NCI-H2107 treated with DMSO at 0.1 percent for 48 hours (cell line): ENCODE data around the gene SPARC.
"Not testable (repeated sequence)": the region's sequence is repeated elsewhere in the genome, so short reads cannot be mapped to it uniquely, and the experiment has no call there.

Source experiments
- DNase-seq: peaks from one replicate; lab custom pipeline; 2025; ENCODE audit not compliant: unreplicated experiment; lab: John Stamatoyannopoulos, UW

Gene SPARC

GRCh38 chr5:151700820-151701219 is 14.1 kb upstream of the SPARC start:
- no peak for DNase-seq

DNA sequence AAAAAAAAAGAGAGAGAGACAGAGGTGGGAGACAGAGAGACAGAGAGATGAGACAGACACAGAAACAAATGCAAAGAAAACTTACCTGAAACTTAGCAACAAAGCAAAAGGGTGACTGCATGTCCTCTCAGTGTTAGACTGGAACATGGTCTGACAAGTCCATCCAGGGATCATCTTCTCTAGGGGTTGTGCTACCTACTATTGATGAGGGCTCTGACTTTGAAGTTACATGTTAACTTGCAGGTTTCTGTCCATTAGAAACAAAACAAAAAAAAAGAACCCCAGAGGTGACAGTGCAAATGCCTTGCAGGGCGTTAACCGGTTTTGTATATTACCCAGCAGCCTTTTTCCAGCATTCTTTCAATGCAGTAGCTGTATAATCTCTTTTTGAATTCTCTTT is 13.6 kb upstream of the SPARC start:
- no peak for DNase-seq

DNA sequence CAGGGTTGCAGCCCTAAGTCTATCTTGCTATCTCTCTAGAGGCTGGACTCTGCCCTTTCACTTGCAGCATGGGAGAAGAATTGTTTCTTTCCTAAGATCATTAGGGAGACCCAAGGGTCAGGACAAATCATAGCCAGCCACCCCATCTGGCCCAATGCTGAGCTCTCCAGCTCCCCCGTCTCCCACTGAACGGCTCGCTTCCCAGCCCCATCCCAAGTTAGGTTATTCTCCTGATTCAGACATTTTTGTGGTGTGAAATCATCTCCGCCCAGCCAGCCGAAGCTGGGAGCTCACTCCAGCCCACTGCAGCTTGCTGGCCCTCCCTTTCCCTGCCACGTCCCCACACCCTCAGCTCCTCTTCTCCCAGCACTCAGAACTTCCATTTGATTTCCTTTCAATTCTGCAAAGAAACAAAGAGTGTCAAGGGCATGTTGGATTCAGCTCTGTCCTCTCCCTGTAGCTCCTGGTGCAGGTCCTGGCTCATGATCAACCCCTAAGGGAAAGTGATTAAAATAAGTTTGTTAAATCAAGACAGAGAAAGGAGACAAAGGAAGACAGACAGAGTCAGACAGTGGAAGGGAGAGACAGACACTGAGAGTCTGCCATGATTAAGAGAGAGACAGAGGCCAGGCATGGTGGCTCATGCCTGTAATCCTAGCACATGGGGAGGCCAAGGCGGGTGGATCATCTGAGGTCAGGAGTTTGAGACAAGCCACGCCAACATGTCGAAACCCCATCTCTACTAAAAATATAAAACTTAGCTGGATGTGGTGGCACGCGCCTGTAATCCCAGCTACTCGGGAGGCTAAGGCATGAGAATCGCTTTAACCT is 12.6 kb upstream of the SPARC start:
- no peak for DNase-seq

DNA sequence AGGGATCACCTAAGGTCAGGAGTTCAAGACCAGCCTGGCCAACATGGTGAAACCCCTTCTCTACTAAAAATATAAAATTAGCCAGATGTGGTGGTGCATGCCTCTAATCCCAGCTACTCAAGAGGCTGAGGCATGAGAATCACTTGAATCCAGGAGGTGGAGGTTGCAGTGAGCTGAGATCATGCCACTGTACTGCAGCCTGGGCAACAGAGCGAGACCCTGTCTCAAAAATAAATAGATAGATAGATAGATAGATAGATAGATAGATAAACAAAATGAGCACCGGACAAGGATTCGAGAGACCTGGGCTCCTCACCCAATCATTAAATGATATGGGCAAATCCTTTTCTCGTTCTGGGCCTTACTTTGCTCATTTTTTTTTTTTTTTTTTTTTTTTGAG is 11.4 kb upstream of the SPARC start:
- DNase-seq, result not testable (repeated sequence)

DNA sequence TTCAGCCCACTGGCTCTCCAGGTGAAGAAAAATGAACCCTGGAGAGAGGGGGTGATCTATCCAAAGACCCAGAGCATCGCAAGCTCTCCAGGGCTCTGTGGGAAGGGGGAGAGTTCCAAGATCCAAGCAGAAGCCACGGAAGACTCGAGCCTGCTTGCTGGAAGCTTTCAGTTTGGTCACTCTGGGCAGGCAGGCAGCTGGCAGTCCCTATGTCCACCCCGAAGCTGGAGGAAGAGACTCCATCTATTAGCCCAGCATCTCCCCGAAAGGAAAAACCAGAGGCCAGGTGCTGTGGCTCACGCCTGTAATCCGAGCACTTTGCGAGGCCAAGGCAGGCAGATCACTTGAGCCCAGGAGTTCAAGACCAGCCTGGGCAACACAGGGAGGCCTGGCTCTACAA is 10.7 kb upstream of the SPARC start:
- DNase-seq, result no peak

DNA sequence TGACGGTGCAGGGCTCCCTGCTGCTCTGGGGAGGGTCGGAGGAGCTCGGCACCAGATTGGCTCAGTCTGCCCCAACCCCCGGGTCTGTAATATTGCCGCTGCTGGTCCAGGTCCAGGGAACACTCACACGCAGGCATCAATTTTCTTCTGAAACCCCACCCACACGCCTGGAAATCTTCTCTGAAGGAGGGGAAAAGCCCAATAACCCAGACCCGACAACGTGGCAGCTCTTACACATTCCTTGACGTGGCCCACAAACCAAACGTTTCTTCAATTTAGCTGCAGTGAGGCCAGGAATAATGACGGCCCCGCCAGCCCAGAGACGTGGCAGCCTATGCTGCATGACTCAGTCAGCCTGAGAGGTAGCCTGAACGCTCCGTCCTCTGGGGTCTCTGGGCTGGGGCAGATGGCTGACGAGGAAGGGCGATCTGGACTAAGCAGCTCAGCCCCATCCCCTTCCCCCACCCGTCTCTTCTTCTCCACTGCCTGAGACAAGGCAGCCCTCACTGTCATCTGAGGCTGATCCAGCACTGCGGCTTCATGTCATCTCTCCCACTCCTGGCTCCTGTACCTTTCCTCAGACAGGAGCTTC is 9.9 kb upstream of the SPARC start:
- no peak for DNase-seq

DNA sequence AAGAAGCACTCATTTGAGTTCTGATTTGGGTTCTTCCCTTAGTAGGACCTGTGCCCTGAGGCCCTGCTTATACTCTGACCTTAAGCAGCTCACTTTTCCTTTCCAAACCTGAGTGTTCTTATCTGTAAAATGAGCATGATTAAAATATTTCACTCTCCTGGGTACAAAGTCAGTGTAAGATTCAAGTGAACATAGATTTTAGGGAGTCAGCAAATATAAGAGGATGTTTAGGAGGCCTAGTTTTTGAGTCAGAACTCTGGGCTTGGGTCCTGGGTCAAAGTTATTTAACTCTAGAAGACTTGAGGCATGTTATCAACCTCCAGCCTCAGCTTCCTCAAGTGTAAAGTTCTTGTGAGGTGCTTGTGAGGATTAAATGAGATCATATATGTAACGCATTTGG is 8.7 kb upstream of the SPARC start:
- DNase-seq, result no peak

- DNase-seq, result no peak
Observed at GRCh38 chr5:151694035-151694485, 7.3 kb upstream of the SPARC start.

- no peak for DNase-seq
Observed at GRCh38 chr5:151692312-151692711, 5.6 kb upstream of the SPARC start.

DNA sequence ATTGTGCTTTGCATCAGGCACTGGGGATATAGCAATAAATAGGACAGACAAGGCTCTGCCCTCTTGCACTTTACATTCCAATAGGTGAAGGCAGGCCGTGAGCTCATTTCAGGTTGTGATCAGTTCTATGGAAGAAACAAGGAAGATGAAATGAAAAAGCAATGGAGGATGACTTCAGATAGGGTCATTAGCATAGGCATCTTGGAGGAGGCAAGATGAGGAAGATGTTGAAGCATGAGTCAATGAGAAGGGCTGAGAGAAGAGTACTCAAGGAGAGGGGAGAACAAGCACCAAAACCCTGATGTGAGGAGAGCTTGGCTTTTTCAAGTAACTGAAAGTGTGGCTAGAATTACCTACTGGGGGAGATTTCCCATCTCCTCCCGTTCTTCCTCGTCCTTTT is 5.0 kb upstream of the SPARC start:
- DNase-seq, result no peak

DNA sequence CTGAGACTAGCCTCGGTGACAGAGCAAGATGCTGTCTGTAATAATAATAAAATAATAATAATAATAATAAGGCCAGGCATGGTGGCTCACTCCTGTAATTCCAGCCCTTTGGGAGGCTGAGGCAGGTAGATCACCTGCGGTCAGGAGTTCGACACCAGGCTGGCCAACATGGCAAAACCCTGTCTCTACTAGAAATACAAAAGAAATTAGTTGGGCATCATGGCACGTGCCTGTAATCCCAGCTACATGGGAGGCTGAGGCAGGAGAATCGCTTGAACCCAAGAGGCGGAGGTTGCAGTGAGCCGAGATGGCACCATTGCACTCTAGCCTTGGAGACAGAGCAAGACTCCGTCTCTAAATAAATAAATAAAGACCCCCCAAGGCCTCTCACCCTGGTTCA is 2.9 kb upstream of the SPARC start:
- not testable (repeated sequence) for DNase-seq

GRCh38 chr5:151688436-151688835 is 1.7 kb upstream of the SPARC start:
- no peak for DNase-seq

DNA sequence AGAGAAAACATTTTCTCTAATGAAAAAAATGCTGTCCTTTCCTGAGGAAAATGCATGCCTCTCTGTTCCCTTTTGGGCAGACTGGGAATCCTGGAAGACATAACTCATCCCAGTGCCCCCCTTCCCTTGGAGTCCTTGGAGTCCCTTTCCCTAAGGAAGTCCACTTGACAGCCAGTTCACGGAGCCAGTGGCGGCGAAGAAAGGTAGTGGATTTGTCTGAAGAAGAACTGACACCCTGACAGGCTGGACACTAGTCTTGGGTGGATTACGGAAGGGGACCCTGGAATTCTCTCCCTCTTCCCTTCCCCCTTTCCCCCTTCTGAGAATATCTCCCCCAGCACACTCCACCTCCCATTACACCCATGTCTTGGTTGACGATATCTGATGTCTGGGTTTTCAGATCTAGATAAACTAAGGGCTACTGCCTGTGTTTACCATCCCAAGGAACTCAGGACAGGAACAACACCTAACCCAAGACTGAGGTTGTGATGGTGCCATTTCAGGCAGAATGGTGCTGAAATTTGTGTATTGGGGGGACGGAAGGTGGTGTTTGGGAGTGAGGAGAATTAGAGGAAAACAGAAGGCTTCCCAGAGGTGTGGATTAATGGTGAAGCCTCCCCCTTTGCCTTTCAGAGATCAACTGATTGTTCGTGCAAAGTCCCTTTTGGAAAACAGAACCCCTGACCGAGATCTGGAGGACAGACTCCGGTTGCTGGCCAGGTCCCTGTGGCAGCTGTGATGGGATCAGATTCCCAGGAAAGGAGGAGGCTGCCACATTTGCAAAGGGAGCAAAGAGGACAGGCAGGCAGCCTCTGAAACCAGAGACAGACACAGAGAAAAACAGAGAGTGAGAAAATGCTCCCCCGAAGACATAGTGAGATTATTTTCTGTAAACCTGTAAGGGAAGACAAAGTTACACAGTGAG is 704 bp downstream of the SPARC start:
- no peak for DNase-seq

GRCh38 chr5:151684690-151685361 is 1.9 kb downstream of the SPARC start:
- DNase-seq, result no peak

GRCh38 chr5:151683986-151684588 is 2.6 kb downstream of the SPARC start:
- no peak for DNase-seq

DNA sequence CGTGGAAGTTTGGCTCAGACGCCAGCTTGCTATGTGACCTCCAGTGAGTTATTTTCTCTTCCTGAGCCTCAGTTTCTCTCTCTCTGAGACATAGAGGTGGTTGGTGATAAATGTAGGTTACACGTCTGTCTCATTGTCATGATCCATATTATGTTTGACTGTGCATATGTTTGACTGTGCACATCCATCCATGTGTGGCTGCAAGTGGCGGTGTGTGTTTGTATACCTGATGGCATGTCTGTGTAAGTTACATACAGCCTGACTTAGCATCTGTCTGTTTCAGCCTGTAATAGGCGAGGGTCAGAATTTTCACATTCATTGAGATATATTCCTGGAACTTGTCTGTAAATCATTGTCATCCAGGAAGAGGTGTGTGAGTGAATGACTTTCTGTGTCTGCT is 3.3 kb downstream of the SPARC start:
- no peak for DNase-seq

- DNase-seq, result no peak
Observed at GRCh38 chr5:151682751-151683331, 3.9 kb downstream of the SPARC start.

DNA sequence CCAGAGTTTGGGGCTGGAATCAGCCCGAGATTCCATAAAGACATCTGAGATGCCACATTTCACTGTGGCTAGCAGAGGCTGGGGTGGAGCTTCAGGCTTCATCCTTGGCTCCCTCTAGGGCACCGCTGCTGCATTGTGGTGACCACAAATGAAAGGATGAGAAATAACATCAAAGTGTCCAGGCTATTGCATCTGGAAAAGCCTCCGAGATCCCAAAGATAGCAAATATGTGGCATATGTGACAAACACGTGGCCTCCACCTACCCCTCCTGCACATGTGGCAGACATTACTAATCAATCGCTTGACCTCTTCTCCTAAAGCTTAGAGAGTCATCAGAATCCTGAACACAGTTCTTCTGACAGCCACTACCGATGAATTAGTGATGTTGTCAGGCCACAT is 4.5 kb downstream of the SPARC start:
- no peak for DNase-seq

DNA sequence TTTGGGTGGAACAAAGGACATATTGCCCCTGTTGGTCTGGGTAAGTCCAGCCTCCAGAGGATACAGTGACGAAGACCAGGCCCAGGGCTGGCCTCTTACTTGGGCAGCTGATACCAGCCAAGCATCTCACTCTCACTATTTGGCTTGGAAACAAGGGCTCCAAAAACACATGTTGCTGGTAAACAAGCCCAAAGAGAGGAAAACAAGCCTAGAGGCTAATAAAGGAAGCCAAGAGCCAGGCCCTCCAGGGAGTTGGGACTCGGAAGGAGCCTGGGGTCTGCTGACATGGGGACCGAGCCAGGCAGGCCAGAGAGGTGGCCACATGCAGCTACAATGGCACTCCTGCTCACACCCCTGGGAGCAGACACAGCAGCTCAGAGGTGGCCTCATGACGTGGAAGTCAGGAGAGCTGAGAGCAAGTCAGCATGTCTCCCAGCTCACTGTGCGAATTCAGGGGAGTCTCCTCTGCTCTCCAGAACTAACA is 5.7 kb downstream of the SPARC start:
- DNase-seq, result no peak

DNA sequence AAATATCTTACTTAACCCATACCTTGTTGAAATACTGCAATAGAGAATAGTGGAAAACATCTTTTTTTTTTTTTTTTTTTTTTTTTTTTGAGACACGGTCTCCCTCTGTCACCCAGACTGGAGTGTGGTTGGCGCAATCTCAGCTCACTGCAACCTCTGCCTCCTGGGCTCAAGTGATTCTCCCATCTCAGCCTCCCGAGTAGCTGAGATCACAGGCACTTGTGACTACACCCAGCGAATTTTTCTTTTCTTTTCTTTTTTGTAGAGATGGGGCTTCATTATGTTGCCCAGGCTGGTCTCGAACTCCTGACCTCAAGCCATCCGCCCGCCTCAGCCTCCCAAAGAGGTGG is 6.6 kb downstream of the SPARC start:
- not testable (repeated sequence) for DNase-seq
